Measurements from ENCODE around the gene TNP2. TPM values are rescaled to one million over a fixed set of nuclear protein-coding genes. Genes with fewer than 3 reads are reported as not detected.

The TNP2 gene
- total and polyA plus RNA-seq, 9 of the 15 experiments (the other 6 are each of a cell fraction or from before 2014, with no cell fraction given): not detected

DNA sequence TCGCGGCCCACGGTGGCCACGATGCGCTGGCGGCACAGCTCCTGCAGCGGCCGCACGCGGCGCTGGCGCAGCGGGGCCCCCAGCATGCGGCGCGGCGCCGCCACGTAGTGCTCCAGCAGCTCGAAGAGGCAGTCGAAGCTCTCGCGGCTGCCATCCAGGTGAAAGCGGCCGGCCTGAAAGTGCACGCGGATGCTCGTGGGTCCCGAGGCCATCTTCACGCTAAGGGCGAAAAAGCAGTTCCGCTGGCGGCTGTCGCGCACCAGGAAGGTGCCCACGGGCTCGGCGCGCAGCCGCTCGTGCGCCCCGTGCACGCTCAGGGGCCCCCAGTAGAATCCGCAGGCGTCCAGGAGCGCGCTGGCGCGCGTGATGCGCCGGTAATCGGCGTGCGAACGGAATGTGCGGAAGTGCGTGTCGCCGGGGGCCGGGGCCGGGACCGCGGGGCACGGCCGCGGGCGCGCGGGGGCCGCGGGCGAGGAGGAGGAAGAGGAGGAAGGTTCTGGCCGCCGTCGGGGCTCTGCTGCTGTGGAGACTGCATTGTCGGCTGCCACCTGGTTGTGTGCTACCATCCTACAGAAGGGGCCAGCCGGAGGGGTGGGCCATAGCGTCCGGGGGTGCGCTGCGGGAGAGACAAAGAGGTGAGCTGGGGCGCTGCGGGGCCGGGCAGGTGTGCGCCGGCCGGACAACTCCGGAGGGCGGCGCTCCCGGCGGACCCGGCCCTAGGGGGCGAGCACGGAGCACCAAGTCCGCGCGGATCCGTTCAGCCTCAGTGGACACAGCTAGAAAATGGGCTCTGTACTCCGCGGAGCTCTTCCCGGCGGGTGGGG, 14.0 kb downstream of the TNP2 start (continued):
- TF ChIP-seq CEBPZ (IDR thresholded peaks at IDR 0.05; ENCODE audit: borderline replicate concordance, low read depth, low read length) (no peak), YY1 (IDR thresholded peaks at IDR 0.05; ENCODE audit: borderline replicate concordance in 1 of 3, control insufficient read depth in 1 of 3, extremely low read depth in 1 of 3, insufficient read depth in 3 of 3, insufficient read length in 1 of 3, insufficient replicate concordance in 2 of 3, low read depth in 1 of 3, low read length in 2 of 3) (peak in 2 of 3 experiments; percentile 42 to 48), PML (IDR thresholded peaks at IDR 0.05; ENCODE audit: low read length) (no peak), CSDE1 (IDR thresholded peaks at IDR 0.05) (no peak), ARID2 (IDR thresholded peaks at IDR 0.05) (no peak), ZNF431 (CRISPR knock-in tag; IDR thresholded peaks at IDR 0.05) (peak; percentile 99), CREB5 (CRISPR knock-in tag; IDR thresholded peaks at IDR 0.05) (no peak), VEZF1 (CRISPR knock-in tag; IDR thresholded peaks at IDR 0.05) (no peak), HDAC6 (IDR thresholded peaks at IDR 0.05; ENCODE audit: low read depth, low read length) (no peak), RBM15 (IDR thresholded peaks at IDR 0.05; ENCODE audit: insufficient read depth, low read length) (no peak), TFAM (CRISPR knock-in tag; conservative IDR thresholded peaks at IDR 0.05) (no peak), SAP30 (IDR thresholded peaks at IDR 0.05; ENCODE audit: borderline replicate concordance, insufficient read depth, low read depth, low read length, poor library complexity, severe bottlenecking) (peak; percentile 70), ZNF696 (CRISPR knock-in tag; conservative IDR thresholded peaks at IDR 0.05) (no peak)
- TF ChIP-seq, protein P1, sequence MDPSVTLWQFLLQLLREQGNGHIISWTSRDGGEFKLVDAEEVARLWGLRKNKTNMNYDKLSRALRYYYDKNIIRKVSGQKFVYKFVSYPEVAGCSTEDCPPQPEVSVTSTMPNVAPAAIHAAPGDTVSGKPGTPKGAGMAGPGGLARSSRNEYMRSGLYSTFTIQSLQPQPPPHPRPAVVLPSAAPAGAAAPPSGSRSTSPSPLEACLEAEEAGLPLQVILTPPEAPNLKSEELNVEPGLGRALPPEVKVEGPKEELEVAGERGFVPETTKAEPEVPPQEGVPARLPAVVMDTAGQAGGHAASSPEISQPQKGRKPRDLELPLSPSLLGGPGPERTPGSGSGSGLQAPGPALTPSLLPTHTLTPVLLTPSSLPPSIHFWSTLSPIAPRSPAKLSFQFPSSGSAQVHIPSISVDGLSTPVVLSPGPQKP (CRISPR knock-in tag; IDR thresholded peaks at IDR 0.05): peak; percentile 77; the same call in 1 of the 2 replicates
- TF ChIP-seq, protein P2, sequence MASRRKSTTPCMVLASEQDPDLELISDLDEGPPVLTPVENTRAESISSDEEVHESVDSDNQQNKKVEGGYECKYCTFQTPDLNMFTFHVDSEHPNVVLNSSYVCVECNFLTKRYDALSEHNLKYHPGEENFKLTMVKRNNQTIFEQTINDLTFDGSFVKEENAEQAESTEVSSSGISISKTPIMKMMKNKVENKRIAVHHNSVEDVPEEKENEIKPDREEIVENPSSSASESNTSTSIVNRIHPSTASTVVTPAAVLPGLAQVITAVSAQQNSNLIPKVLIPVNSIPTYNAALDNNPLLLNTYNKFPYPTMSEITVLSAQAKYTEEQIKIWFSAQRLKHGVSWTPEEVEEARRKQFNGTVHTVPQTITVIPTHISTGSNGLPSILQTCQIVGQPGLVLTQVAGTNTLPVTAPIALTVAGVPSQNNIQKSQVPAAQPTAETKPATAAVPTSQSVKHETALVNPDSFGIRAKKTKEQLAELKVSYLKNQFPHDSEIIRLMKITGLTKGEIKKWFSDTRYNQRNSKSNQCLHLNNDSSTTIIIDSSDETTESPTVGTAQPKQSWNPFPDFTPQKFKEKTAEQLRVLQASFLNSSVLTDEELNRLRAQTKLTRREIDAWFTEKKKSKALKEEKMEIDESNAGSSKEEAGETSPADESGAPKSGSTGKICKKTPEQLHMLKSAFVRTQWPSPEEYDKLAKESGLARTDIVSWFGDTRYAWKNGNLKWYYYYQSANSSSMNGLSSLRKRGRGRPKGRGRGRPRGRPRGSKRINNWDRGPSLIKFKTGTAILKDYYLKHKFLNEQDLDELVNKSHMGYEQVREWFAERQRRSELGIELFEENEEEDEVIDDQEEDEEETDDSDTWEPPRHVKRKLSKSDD (conservative IDR thresholded peaks at IDR 0.05; ENCODE audit: low read length): 0 out of 2 replicates have a peak, but pooled peaks have one; percentile 35

All from K562 (cell line).